Measurements from ENCODE around the gene NUDT22. TPM values are rescaled to one million over a fixed set of nuclear protein-coding genes. Genes with fewer than 3 reads are reported as not detected.
"Not testable (repeated sequence)": the region's sequence is repeated elsewhere in the genome, so short reads cannot be mapped to it uniquely, and the experiment has no call there.

Gene NUDT22
- total RNA-seq, 1 donor from 2014 or later = 47.8 TPM

GRCh38 chr11:64244107-64244506 lies 18.0 kb downstream of the NUDT22 start:
- Histone ChIP-seq H3K27ac (no peak overlapping the region), H3K9me3 (no peaks in the 10 kb centered on the region), H3K36me3 (peaks cover 14% of the 10 kb centered on the region), H3K4me3 (no peak overlapping the region), H3K4me1 (peaks cover 31% of the 10 kb centered on the region), H3K27me3 (no peaks in the 10 kb centered on the region)
- no peak for TF ChIP-seq CTCF (IDR thresholded peaks at IDR 0.05)
- ATAC-seq = no peak
- intact Hi-C loops (cut with DNase I) = no loop called here
- DNase-seq = no peak

- Histone ChIP-seq H3K36me3 (peaks cover 13% of the 10 kb centered on the region), H3K4me3 (peak overlapping the region; percentile 73), H3K27me3 (no peaks in the 10 kb centered on the region), H3K27ac (peak overlapping the region; percentile 66), H3K9me3 (no peaks in the 10 kb centered on the region), H3K4me1 (peaks cover 27% of the 10 kb centered on the region)
- TF ChIP-seq CTCF (IDR thresholded peaks at IDR 0.05) = no peak
- intact Hi-C loops (cut with DNase I) = no loop called here
- DNase-seq (no peak), ATAC-seq (no peak)
These were observed 18.9 kb downstream of the NUDT22 start for GRCh38 chr11:64244966-64245365.

GRCh38 chr11:64245401-64245796 lies 19.3 kb downstream of the NUDT22 start:
- DNase-seq = no peak
- peak overlapping the region; percentile 66 for H3K27ac ChIP-seq
- peaks cover 13% of the 10 kb centered on the region for H3K36me3 ChIP-seq
- H3K4me3 ChIP-seq = peak overlapping the region; percentile 73
- H3K9me3 ChIP-seq = no peaks in the 10 kb centered on the region
- ATAC-seq = no peak
- H3K27me3 ChIP-seq = no peaks in the 10 kb centered on the region
- H3K4me1 ChIP-seq = peaks cover 23% of the 10 kb centered on the region
- no peak for TF ChIP-seq CTCF (IDR thresholded peaks at IDR 0.05)
- intact Hi-C loops (cut with DNase I) = no loop called here

- Histone ChIP-seq H3K27ac (peak overlapping the region; percentile 66), H3K36me3 (peaks cover 13% of the 10 kb centered on the region), H3K4me1 (peaks cover 28% of the 10 kb centered on the region), H3K27me3 (no peaks in the 10 kb centered on the region), H3K9me3 (no peaks in the 10 kb centered on the region), H3K4me3 (peak overlapping the region; percentile 73)
- no peak for TF ChIP-seq CTCF (IDR thresholded peaks at IDR 0.05)
- intact Hi-C loops (cut with DNase I) = no loop called here
- ATAC-seq (no peak), DNase-seq (peak; percentile 85)
These were observed 19.9 kb downstream of the NUDT22 start for GRCh38 chr11:64245797-64246620.

GRCh38 chr11:64246621-64246870 lies 20.5 kb downstream of the NUDT22 start:
- H3K9me3 ChIP-seq; intact Hi-C loops (cut with DNase I); H3K27ac ChIP-seq; H3K27me3 ChIP-seq; DNase-seq: not testable (repeated sequence)
- Histone ChIP-seq H3K4me1 (peaks cover 29% of the 10 kb centered on the region), H3K36me3 (peaks cover 13% of the 10 kb centered on the region), H3K4me3 (peak overlapping the region; percentile 80)
- peak; percentile 0 for ATAC-seq

GRCh38 chr11:64246871-64247728 lies 21.0 kb downstream of the NUDT22 start, which contains the start of gene PPP1R14B:
TSS of gene PPP1R14B (minus strand) at chr11:64246943. CDS start at chr11:64246673, 270 bp downstream.
- H3K9me3 ChIP-seq = no peaks in the 10 kb centered on the region
- DNase-seq (peak; percentile 94), ATAC-seq (peak; percentile 81)
- peak within 1 kb of the TSS; percentile 80 for H3K4me3 ChIP-seq
- peaks cover 13% of the 10 kb centered on the region for H3K36me3 ChIP-seq
- TF ChIP-seq CTCF (IDR thresholded peaks at IDR 0.05) = no peak
- peak within 1 kb of the TSS; percentile 66 for H3K27ac ChIP-seq
- intact Hi-C loops (cut with DNase I) = no loop called here
- no peaks in the 10 kb centered on the region for H3K27me3 ChIP-seq
- peaks cover 28% of the 10 kb centered on the region for H3K4me1 ChIP-seq

All from upper lobe of right lung (tissue), 1 donor.